SK-N-SH (cell line): ENCODE data around the gene ZW10. TPM values are rescaled to one million over a fixed set of nuclear protein-coding genes. Genes with fewer than 3 reads are reported as not detected.

Experiments used
- CTCF ChIA-PET: fragments of 300-600, 350-600 bp; formaldehyde crosslinking; extraction: SDS; loops from one replicate; lab custom pipeline; 2021; lab: Yijun Ruan, JAX
- POLR2A ChIA-PET: fragments of 350-600 bp; sonication (Branson Sonifier 250); formaldehyde crosslinking; extraction: SDS; loops from one replicate; lab custom pipeline; 2020; ENCODE audit warnings: antibody characterized with exemption, inconsistent platforms; lab: Yijun Ruan, JAX
- DNase-seq: peaks from one replicate; pipeline ENCODE4 v3.0.0; 2012
- H2AFZ ChIP-seq: fragments of 200-600 bp; sonication (generic); 2 replicates; pipeline ENCODE4 v1.8.1; 2016; ENCODE audit warnings: antibody characterized with exemption, mild to moderate bottlenecking, low read depth
- H3F3A ChIP-seq: fragments of 200-600 bp; sonication (generic); replicated peaks from 2 replicates; pipeline ENCODE3; 2016; ENCODE audit warnings: antibody characterized with exemption, mild to moderate bottlenecking; ENCODE audit not compliant: insufficient read depth
- H3K27ac ChIP-seq, 2 experiments: fragments of 200-500 bp in 1 of 2; fragments of 200-600 bp in 1 of 2; sonication (Bioruptor generic) in 1 of 2; sonication (generic), shearing (Covaris generic) in 1 of 2; 2 replicates each; pipeline versions ENCODE4 v1.5.1 to v1.6.1; 2014 to 2016; ENCODE audit warnings: low read depth in 2 of 2, inconsistent platforms in 1 of 2, low read length in 1 of 2, mild to moderate bottlenecking in 1 of 2, mixed read lengths in 1 of 2
- H3K27me3 ChIP-seq: fragments of 200-600 bp; sonication (generic), shearing (Covaris generic); 2 replicates; pipeline ENCODE4 v1.6.1; 2016; ENCODE audit warnings: mixed run types; ENCODE audit not compliant: insufficient read depth
- H3K36me3 ChIP-seq, 2 experiments: fragments of 200-500 bp in 1 of 2; fragments of 200-600 bp in 1 of 2; sonication (Bioruptor generic) in 1 of 2; sonication (generic) in 1 of 2; replicated peaks in 1 of 2; 2 replicates each; pipeline versions ENCODE3 to v1.5.1; 2014 to 2016; ENCODE audit warnings: low read length in 1 of 2, mild to moderate bottlenecking in 1 of 2; ENCODE audit not compliant: insufficient read depth in 2 of 2, control insufficient read depth in 1 of 2
- H3K4me1 ChIP-seq, 2 experiments: fragments of 200-500 bp in 1 of 2; fragments of 200-600 bp in 1 of 2; sonication (Bioruptor generic) in 1 of 2; sonication (generic), shearing (Covaris generic) in 1 of 2; 2 replicates each; pipeline versions ENCODE4 v1.5.1 to v1.6.1; 2014 to 2016; ENCODE audit warnings: low read depth in 1 of 2, low read length in 1 of 2, mixed run types in 1 of 2; ENCODE audit not compliant: insufficient read depth in 2 of 2, control insufficient read depth in 1 of 2
- H3K4me2 ChIP-seq: fragments of 200-600 bp; sonication (generic), shearing (Covaris generic); 2 replicates; pipeline ENCODE4 v1.6.1; 2017; ENCODE audit warnings: mixed run types
- H3K4me3 ChIP-seq, 2 experiments: fragments of 200-500 bp in 1 of 2; fragments of 200-600 bp in 1 of 2; sonication (Bioruptor generic) in 1 of 2; sonication (generic), shearing (Covaris generic) in 1 of 2; 2 replicates each; pipeline versions ENCODE4 v1.5.1 to v1.8.1; 2014 to 2016; ENCODE audit warnings: low read depth in 2 of 2, inconsistent platforms in 1 of 2, low read length in 1 of 2, mild to moderate bottlenecking in 1 of 2, mixed read lengths in 1 of 2, moderate library complexity in 1 of 2
- H3K79me2 ChIP-seq: fragments of 200-600 bp; sonication (generic); 2 replicates; pipeline ENCODE4 v1.8.1; 2017; ENCODE audit warnings: mild to moderate bottlenecking; ENCODE audit not compliant: insufficient read depth
- H3K9ac ChIP-seq: fragments of 200-600 bp; sonication (generic); 2 replicates; pipeline ENCODE4 v1.6.1; 2017; ENCODE audit warnings: mixed run types
- H3K9me2 ChIP-seq: fragments of 200-600 bp; sonication (generic); 2 replicates; pipeline ENCODE4 v1.6.1; 2017; ENCODE audit warnings: mixed run types
- H3K9me3 ChIP-seq: fragments of 200-600 bp; sonication (generic); 2 replicates; pipeline ENCODE4 v1.6.1; 2017; ENCODE audit warnings: mixed run types, mild to moderate bottlenecking, moderate library complexity
- H4K20me1 ChIP-seq: fragments of 200-600 bp; sonication (generic); 2 replicates; pipeline ENCODE4 v1.6.1; 2017; ENCODE audit warnings: mild to moderate bottlenecking, mixed run types; ENCODE audit not compliant: insufficient read depth
- CHD2 ChIP-seq: fragments of 150-350 bp; IDR thresholded peaks from 2 replicates; pipeline ENCODE4 v1.6.1; 2018; ENCODE audit warnings: low read length; ENCODE audit not compliant: partially characterized antibody
- ELF1 ChIP-seq: IDR thresholded peaks from 2 replicates; pipeline ENCODE4 v1.4.0; 2012
- EP300 ChIP-seq, 2 experiments: IDR thresholded peaks; 2 replicates each; pipeline versions ENCODE4 v1.4.0 to v1.6.1; 2012; ENCODE audit warnings: borderline replicate concordance in 1 of 2, low read depth in 1 of 2, low read length in 1 of 2
- EZH2phosphoT487 ChIP-seq: fragments of 200-600 bp; sonication (generic); IDR thresholded peaks from 2 replicates; pipeline ENCODE4 v1.6.1; 2017; ENCODE audit warnings: low read depth, mixed run types, mild to moderate bottlenecking, antibody characterized with exemption, moderate library complexity, borderline replicate concordance
- FOSL2 ChIP-seq: IDR thresholded peaks from 2 replicates; pipeline ENCODE4 v1.4.0; 2012; ENCODE audit warnings: low read depth, mild to moderate bottlenecking, moderate library complexity, borderline replicate concordance
- JUND ChIP-seq: IDR thresholded peaks from 2 replicates; pipeline ENCODE4 v1.4.0; 2012
- NFIC ChIP-seq: IDR thresholded peaks from 2 replicates; pipeline ENCODE4 v1.4.0; 2012; ENCODE audit warnings: borderline replicate concordance
- RCOR1 ChIP-seq: fragments of 150-350 bp; IDR thresholded peaks from 2 replicates; pipeline ENCODE4 v1.6.1; 2017; ENCODE audit warnings: antibody characterized with exemption, low read length
- RFX5 ChIP-seq: IDR thresholded peaks from 2 replicates; pipeline ENCODE4 v1.6.1; 2012; ENCODE audit warnings: mild to moderate bottlenecking, improper control_type of control experiment, low read length
- SMC3 ChIP-seq: IDR thresholded peaks from 2 replicates; pipeline ENCODE4 v1.6.1; 2012; ENCODE audit warnings: low read depth, low read length, improper control_type of control experiment
- TAF1 ChIP-seq: IDR thresholded peaks from 2 replicates; pipeline ENCODE4 v1.6.1; 2012; ENCODE audit warnings: low read depth, mild to moderate bottlenecking, low read length, moderate library complexity, borderline replicate concordance
- TCF12 ChIP-seq: IDR thresholded peaks from 2 replicates; pipeline ENCODE4 v1.4.0; 2012
- TEAD4 ChIP-seq: IDR thresholded peaks from 2 replicates; pipeline ENCODE4 v1.4.0; 2012; ENCODE audit warnings: mild to moderate bottlenecking, borderline replicate concordance; ENCODE audit not compliant: insufficient read depth
- WGBS: methylation state at CpG from one replicate; pipeline ENCODE4 v1.1.6; 2017; ENCODE audit warnings: low lambda C conversion rate; 5-methylcytosine and 5-hydroxymethylcytosine counted together
- polyA plus RNA-seq, 3 experiments: library from polyadenylated mRNA; depleted of rRNA; stranded (reverse); fragments of >200 nt; gene quantifications; 2 replicates each; pipeline ENCODE4 v1.2.3, GENCODE V29; 2012
- TF ChIP-seq, protein P1 (sequence below): fragments of 200-600 bp; sonication (generic); IDR thresholded peaks from 2 replicates; pipeline ENCODE4 v1.6.1; 2017; ENCODE audit warnings: antibody characterized with exemption, mild to moderate bottlenecking, moderate library complexity
- TF ChIP-seq, protein P2 (sequence below): IDR thresholded peaks from 2 replicates; pipeline ENCODE4 v1.4.0; 2012; ENCODE audit warnings: low read depth

The ZW10 gene
- polyA plus RNA-seq, 1 of the 3 experiments (the other 2 are of a cell fraction): 6.1 TPM

DNA sequence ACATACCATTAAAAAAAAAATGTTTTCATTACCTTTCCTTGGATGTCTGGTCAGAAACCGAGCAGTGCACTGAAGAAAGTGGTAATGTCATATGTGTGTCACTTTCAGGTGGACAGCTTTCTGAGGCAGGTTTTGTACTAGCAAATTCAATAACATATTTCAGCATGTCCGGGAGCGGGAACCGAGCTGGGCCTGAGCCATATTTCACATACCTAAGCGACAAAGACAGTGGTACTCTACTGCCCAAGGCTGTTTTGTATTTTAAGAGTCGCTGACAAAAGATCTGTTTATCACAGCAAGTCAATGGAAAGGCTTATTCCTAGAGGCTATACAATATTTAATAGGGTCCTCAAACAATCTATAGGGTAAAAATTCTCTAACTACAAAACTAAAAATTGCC, 44.1 kb upstream of the ZW10 start:
- no peak for TF ChIP-seq TCF12
- TF ChIP-seq TEAD4: no peak
- TF ChIP-seq NFIC: no peak
- TF ChIP-seq, protein P1, sequence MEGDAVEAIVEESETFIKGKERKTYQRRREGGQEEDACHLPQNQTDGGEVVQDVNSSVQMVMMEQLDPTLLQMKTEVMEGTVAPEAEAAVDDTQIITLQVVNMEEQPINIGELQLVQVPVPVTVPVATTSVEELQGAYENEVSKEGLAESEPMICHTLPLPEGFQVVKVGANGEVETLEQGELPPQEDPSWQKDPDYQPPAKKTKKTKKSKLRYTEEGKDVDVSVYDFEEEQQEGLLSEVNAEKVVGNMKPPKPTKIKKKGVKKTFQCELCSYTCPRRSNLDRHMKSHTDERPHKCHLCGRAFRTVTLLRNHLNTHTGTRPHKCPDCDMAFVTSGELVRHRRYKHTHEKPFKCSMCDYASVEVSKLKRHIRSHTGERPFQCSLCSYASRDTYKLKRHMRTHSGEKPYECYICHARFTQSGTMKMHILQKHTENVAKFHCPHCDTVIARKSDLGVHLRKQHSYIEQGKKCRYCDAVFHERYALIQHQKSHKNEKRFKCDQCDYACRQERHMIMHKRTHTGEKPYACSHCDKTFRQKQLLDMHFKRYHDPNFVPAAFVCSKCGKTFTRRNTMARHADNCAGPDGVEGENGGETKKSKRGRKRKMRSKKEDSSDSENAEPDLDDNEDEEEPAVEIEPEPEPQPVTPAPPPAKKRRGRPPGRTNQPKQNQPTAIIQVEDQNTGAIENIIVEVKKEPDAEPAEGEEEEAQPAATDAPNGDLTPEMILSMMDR: no peak
- TF ChIP-seq FOSL2: no peak
- no peak for TF ChIP-seq EP300 (IDR thresholded peaks at IDR 0.05; ENCODE audit: borderline replicate concordance in 1 of 2, low read depth in 1 of 2, low read length in 1 of 2)
- no peak for TF ChIP-seq CHD2
- no peak for TF ChIP-seq RFX5
- TF ChIP-seq ELF1: no peak
- TF ChIP-seq EZH2phosphoT487: no peak
- no peak for TF ChIP-seq RCOR1
- TF ChIP-seq, all 33 proteins: peak for 0
- no peaks in the 10 kb centered on the region for H3K9me2 ChIP-seq
- H3K4me3 ChIP-seq: no peak overlapping the region
- no peak overlapping the region for H3K9ac ChIP-seq
- H3K27ac ChIP-seq: no peak overlapping the region
- DNase-seq: no peak
- no peak overlapping the region for H3K4me2 ChIP-seq
- POLR2A ChIA-PET: no interaction called here
- 89% methylated on average over 6 of the region's 6 CpGs for WGBS
- H3K9me3 ChIP-seq: no peaks in the 10 kb centered on the region
- CTCF ChIA-PET: interaction anchor here (0.6 to 1.5 kb wide), 4 partner anchors 17 to 444 kb away, joined by 3 to 4 read pairs (median 3); no protein-coding TSS in a partner anchor
- H3F3A ChIP-seq: no peaks in the 10 kb centered on the region
- peaks cover 23 to 24% of the 10 kb centered on the region in 2 experiments for H3K36me3 ChIP-seq
- no peaks in the 10 kb centered on the region for H3K4me1 ChIP-seq
- no peaks in the 10 kb centered on the region for H4K20me1 ChIP-seq
- H2AFZ ChIP-seq: no peak overlapping the region
- H3K27me3 ChIP-seq: no peaks in the 10 kb centered on the region
- H3K79me2 ChIP-seq: no peaks in the 10 kb centered on the region

DNA sequence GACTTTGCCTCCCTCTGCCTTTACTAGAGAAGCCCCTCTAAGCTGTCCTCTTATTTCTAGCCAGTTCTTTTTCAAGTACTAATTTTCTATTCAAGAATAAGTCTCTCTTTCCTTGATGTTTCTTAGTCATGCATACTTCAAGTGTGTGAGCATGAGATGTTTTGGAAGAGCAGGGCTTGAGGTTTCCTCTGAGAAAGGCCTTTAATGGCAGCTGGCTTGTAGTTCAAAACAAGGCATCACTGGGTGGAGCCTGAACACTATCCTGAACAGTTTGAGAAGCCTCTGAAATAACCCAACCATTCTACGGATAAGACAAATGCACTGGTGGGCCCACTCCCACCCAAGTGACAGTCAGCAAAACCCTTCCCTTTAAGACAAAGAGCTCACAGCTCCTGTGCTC, 43.7 kb upstream of the ZW10 start:
- DNase-seq: no peak
- no peaks in the 10 kb centered on the region for H3K9me2 ChIP-seq
- no peaks in the 10 kb centered on the region for H3K9me3 ChIP-seq
- H3K9ac ChIP-seq: no peak overlapping the region
- POLR2A ChIA-PET: no interaction called here
- H4K20me1 ChIP-seq: no peaks in the 10 kb centered on the region
- no peak overlapping the region for H3K4me2 ChIP-seq
- WGBS: 100% methylated on average over 1 of the region's 1 CpG
- CTCF ChIA-PET: interaction anchor here (0.6 to 2.6 kb wide), 5 partner anchors 17 to 445 kb away, joined by 3 to 7 read pairs (median 3); no protein-coding TSS in a partner anchor
- H3K79me2 ChIP-seq: no peaks in the 10 kb centered on the region
- H3K36me3 ChIP-seq: peaks cover 26 to 28% of the 10 kb centered on the region in 2 experiments
- TF ChIP-seq ELF1 (no peak), SMC3 (no peak), TEAD4 (no peak), JUND (no peak), TAF1 (no peak), CHD2 (no peak)
- TF ChIP-seq, protein P2, sequence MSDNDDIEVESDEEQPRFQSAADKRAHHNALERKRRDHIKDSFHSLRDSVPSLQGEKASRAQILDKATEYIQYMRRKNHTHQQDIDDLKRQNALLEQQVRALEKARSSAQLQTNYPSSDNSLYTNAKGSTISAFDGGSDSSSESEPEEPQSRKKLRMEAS: no peak
- TF ChIP-seq, all 33 proteins: peak for 0
- Histone ChIP-seq H3K27ac (no peak overlapping the region), H3K4me1 (no peaks in the 10 kb centered on the region), H3K27me3 (no peaks in the 10 kb centered on the region), H3K4me3 (no peak overlapping the region), H2AFZ (no peak overlapping the region), H3F3A (no peaks in the 10 kb centered on the region)
